ENCODE measurements around the gene GNB1L. TPM values are rescaled to one million over a fixed set of nuclear protein-coding genes. Genes with fewer than 3 reads are reported as not detected.

Gene GNB1L
- total RNA-seq, 1 donor, result 5.2 TPM

DNA sequence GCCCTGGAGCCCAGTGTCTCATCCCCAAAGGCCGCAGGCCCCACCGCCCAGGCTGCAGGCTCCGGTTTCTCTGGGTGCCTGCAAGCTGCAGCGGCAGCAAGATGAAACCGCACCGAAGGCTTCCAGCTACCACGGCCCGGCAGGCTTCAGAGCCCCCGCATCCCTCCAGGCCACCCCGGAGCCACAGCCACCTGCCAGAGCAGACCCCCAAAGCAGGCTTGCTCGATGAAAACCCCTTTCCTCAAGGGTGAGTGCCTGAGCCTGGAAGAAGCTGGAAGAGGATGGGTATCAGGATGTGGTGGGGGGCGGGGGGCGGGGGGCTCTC lies 24.5 kb upstream of the GNB1L start:
- TF ChIP-seq, protein P1, sequence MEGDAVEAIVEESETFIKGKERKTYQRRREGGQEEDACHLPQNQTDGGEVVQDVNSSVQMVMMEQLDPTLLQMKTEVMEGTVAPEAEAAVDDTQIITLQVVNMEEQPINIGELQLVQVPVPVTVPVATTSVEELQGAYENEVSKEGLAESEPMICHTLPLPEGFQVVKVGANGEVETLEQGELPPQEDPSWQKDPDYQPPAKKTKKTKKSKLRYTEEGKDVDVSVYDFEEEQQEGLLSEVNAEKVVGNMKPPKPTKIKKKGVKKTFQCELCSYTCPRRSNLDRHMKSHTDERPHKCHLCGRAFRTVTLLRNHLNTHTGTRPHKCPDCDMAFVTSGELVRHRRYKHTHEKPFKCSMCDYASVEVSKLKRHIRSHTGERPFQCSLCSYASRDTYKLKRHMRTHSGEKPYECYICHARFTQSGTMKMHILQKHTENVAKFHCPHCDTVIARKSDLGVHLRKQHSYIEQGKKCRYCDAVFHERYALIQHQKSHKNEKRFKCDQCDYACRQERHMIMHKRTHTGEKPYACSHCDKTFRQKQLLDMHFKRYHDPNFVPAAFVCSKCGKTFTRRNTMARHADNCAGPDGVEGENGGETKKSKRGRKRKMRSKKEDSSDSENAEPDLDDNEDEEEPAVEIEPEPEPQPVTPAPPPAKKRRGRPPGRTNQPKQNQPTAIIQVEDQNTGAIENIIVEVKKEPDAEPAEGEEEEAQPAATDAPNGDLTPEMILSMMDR (IDR thresholded peaks at IDR 0.05; ENCODE audit: insufficient read depth, low read depth, low read length), result no peak
- DNase-seq (ENCODE audit: low read depth), result no peak
- H3K4me3 ChIP-seq (ENCODE audit: low read depth, low read length), result no peak overlapping the region

DNA sequence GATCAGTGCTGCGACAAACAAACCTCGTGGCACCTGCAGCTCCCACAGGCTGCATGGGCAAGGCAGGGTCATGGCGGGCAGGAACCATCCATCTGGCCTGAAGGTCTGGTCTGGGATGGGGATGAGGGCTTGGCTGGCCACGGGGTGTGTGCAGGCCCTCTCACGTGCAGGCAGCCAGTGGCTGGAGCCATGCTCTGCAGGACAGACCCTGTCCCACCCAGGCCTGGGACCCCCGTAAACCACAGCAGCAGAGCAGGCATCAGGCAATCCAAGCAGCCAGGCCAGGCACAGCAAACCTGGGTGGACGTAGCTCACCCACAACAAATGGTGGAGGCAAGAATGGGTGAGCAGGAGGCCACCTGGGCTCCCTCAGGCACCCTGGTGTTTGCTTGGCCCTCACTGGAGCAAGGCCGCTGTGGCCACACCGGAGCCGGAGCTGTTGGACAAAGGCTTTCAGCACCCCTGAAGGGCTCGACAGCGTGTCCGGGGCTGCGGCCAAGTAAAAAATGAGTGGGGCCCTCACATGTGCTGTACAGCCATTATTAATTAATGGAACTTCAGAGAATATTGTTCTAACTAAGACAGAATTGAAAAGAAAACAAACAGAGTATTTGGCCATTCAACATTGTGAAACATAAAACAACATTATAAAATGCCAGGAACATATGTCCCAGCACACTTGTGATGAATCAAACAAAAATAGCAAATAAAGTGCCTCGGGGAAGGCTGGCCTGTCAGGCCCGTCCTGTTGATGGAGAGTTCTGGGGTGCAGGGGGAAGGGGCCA lies 24.0 kb upstream of the GNB1L start:
- H3K4me3 ChIP-seq (ENCODE audit: low read depth, low read length), result no peak overlapping the region
- DNase-seq (ENCODE audit: low read depth), result peak; percentile 77
- TF ChIP-seq, protein P1 (IDR thresholded peaks at IDR 0.05; ENCODE audit: insufficient read depth, low read depth, low read length), result no peak

DNA sequence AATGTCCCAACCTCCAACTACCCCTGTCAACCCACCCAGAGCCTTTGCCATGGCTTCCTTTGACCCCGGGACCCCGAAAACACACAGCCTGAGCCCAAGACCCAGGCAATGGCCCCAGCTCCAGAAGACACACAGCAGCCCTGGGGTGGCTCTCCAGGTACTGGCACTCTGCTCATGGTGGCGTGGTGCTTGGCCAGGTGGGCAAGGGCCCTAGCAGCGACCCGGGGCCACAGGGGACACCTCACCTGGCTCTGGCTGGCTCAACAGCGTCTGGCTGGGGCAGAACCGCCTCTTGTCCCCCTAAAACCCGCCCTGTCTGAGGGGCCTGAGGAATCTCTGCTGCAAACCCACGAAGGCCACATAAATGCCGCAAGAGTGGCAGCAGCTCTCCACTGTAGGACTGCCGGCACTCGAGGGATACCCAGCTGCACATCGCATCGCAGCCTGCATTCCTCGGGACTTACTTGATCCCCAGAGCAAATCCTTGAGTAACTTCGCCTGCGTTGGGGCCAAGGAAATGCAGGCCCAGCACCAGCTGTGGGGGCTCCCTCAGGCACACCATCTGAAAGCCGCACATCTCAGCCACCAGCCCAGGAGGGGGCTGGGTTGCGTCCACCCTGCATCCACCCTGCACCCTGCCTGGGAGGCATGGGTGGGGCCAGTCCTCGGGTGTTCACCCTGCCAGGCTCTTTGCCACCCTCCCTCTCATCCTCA lies 23.1 kb upstream of the GNB1L start:
- TF ChIP-seq, protein P1 (IDR thresholded peaks at IDR 0.05; ENCODE audit: insufficient read depth, low read depth, low read length), result no peak
- no peak overlapping the region for H3K4me3 ChIP-seq (ENCODE audit: low read depth, low read length)
- DNase-seq (ENCODE audit: low read depth), result peak; percentile 66

DNA sequence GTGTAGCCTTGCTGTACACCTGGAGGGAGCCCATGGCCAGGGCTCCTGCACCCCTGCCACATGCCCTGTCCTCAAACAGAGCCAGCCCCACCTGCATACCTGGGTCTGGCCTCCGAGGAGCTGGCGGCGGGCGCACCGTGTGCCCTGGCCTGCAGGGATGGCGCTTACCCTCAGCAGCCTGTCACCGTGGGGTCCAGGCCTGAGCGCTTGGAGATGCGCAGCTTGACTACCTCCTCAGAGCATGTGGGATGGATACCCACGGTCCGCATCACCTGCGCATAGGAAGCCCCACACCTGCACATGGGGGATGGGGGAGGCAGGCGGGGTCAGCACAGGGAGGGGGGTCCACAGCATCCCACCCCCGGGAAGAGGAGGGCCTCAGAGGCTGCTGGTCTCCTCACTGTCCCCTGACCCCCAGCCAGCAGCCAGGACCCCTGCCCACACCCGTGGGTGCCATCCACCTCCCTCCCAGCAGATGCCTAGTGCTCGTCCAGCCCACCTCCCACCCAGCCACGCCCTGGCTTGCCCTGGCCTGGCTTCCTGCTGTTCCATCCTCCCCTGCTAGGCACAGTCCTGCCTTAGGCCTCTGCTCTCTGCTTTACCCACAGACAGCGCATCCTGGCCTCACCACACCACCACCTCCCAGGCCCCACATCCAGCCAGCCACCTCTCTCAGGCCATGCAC lies 22.4 kb upstream of the GNB1L start:
- no peak for DNase-seq (ENCODE audit: low read depth)
- H3K4me3 ChIP-seq (ENCODE audit: low read depth, low read length), result no peak overlapping the region
- TF ChIP-seq, protein P1 (IDR thresholded peaks at IDR 0.05; ENCODE audit: insufficient read depth, low read depth, low read length), result no peak

DNA sequence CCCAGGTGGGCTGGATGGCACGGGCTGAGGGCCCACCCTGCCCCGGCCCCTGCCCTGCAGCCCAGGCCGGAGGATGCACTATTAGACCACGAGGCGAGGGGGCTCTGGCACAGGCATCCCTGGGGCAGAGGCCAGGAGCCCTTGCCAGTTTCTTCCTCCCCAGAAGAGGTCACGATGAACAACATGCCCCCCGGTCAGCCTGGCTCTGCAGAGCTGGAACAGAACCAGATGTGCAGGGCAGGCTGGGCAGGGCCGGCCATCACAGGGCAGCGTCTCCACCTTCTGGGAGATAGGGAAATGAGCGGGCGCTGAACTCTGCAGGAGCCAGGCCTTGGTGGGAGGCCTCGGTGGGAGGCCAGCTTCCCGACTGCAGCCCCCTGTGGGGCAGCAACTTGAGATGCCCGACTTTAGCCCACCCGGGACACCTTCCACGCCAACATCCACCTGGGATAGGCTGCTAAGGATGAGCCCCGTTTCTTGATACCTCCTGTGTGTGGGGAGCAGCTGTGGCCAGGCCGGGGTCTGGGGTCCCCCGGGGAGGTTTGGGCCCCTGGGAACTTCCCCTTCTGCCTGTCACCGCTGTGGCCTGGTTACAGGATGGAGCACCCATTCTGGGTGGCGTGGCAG lies 21.8 kb upstream of the GNB1L start:
- H3K4me3 ChIP-seq (ENCODE audit: low read depth, low read length), result no peak overlapping the region
- TF ChIP-seq, protein P1 (IDR thresholded peaks at IDR 0.05; ENCODE audit: insufficient read depth, low read depth, low read length), result no peak
- DNase-seq (ENCODE audit: low read depth), result no peak

DNA sequence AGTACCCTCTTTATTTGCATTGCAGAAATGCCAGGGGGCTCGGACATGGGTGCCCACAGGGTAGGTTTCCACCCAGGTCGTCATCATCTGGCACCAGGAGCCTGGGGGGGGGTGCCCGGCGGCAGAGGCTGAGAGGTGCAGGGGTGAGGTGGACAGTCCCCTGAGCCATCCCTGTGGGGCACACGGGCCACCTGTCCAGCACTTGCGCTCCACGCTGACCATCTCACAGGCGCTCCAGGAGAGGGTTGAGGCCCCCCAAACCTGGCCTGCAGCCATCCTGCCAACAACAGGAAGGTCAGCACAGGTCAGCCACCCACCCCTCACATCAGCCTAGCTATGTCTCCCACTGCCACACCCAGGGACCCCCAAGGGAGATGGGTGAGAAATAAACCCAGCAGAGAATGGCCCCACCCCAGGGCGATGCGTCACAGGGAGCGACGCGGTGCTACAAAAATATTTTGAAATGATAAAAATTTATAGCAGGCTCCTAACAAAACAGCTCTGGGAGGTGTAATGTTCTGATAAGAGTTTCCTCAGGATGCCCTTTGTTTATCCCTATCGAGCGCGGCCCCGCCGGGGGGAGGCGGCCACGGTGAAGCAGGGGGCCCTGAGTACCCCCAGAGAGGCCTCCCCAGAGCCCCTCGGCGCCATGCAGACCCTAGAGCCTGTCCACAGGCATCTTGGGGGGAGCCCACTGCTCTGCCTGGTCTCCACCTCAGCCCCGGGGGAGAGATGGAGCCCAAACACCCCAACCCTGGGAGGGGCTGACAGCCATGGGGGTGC lies 21.0 kb upstream of the GNB1L start:
- DNase-seq (ENCODE audit: low read depth), result peak; percentile 32
- no peak overlapping the region for H3K4me3 ChIP-seq (ENCODE audit: low read depth, low read length)
- TF ChIP-seq, protein P1 (IDR thresholded peaks at IDR 0.05; ENCODE audit: insufficient read depth, low read depth, low read length), result no peak

Measured in fibroblast of villous mesenchyme (primary cell).